Liver (tissue), 9 donors: Measurements from ENCODE around the gene ATG14. TPM values are rescaled to one million over a fixed set of nuclear protein-coding genes. Genes with fewer than 3 reads are reported as not detected.

Source experiments
- DNase-seq: peaks from one replicate; pipeline ENCODE4 v3.0.0-alpha.2; 2017; ENCODE audit warnings: low spot score
- H3K27ac ChIP-seq, 2 donors: one replicate each; pipeline ENCODE4 v1.7.0; 2013; ENCODE audit warnings: inconsistent platforms in 2 of 2, low read length in 2 of 2, control low read depth in 1 of 2, low read depth in 1 of 2, mild to moderate bottlenecking in 1 of 2
- H3K27me3 ChIP-seq, 4 donors: one replicate each; pipeline versions ENCODE4 v1.6.1 to v1.7.0; 2013; ENCODE audit warnings: low read length in 3 of 4, inconsistent platforms in 1 of 4, mild to moderate bottlenecking in 1 of 4, moderate library complexity in 1 of 4; ENCODE audit not compliant: control insufficient read depth in 4 of 4, insufficient read depth in 4 of 4
- H3K36me3 ChIP-seq, 4 donors: one replicate each; pipeline versions ENCODE4 v1.6.1 to v1.7.0; 2013; ENCODE audit warnings: low read length in 3 of 4, mild to moderate bottlenecking in 3 of 4, low read depth in 1 of 4, moderate library complexity in 1 of 4; ENCODE audit not compliant: control insufficient read depth in 4 of 4, insufficient read depth in 3 of 4
- H3K4me1 ChIP-seq, 4 donors: one replicate each; pipeline versions ENCODE4 v1.6.1 to v1.7.0; 2013; ENCODE audit warnings: low read length in 3 of 4, mild to moderate bottlenecking in 3 of 4, moderate library complexity in 1 of 4; ENCODE audit not compliant: control insufficient read depth in 4 of 4, insufficient read depth in 4 of 4
- H3K4me3 ChIP-seq, 3 donors: one replicate each; pipeline versions ENCODE4 v1.6.1 to v1.7.0; 2013; ENCODE audit warnings: low read length in 3 of 3, control low read depth in 1 of 3, low read depth in 1 of 3, mild to moderate bottlenecking in 1 of 3
- H3K9ac ChIP-seq, 2 donors: one replicate each; pipeline ENCODE4 v1.7.0; 2013; ENCODE audit warnings: low read length in 2 of 2, mild to moderate bottlenecking in 2 of 2, moderate library complexity in 2 of 2, control low read depth in 1 of 2, low read depth in 1 of 2
- H3K9me3 ChIP-seq, 4 donors: one replicate each; pipeline versions ENCODE4 v1.6.1 to v1.7.0; 2013; ENCODE audit warnings: low read length in 3 of 4; ENCODE audit not compliant: control insufficient read depth in 4 of 4
- ATF3 ChIP-seq: IDR thresholded peaks from 2 replicates; pipeline ENCODE4 v1.6.1; 2016; ENCODE audit warnings: antibody characterized with exemption
- CTCF ChIP-seq: fragments of 150-350 bp; IDR thresholded peaks from 2 replicates; pipeline ENCODE4 v1.5.1; 2017; ENCODE audit warnings: improper control_type of control experiment, low read depth, low read length; ENCODE audit not compliant: missing input control
- EGR1 ChIP-seq, 2 donors: IDR thresholded peaks; 2 replicates each; pipeline ENCODE4 v1.6.1; 2016 to 2018; ENCODE audit warnings: antibody characterized with exemption in 2 of 2, low read depth in 2 of 2
- FOXA1 ChIP-seq: IDR thresholded peaks from 2 replicates; pipeline ENCODE4 v1.6.1; 2016; ENCODE audit warnings: antibody characterized with exemption
- FOXA2 ChIP-seq: IDR thresholded peaks from 2 replicates; pipeline ENCODE4 v1.6.1; 2016; ENCODE audit warnings: antibody characterized with exemption
- GABPA ChIP-seq, 2 donors: IDR thresholded peaks in 1 of 2; conservative IDR thresholded peaks in 1 of 2; 2 replicates each; pipeline ENCODE4 v1.6.1; 2016; ENCODE audit warnings: antibody characterized with exemption in 2 of 2, mild to moderate bottlenecking in 1 of 2, moderate library complexity in 1 of 2
- HNF4A ChIP-seq, 2 donors: conservative IDR thresholded peaks; 2 replicates each; pipeline ENCODE4 v1.6.1; 2016; ENCODE audit warnings: antibody characterized with exemption in 2 of 2, mild to moderate bottlenecking in 2 of 2
- HNF4G ChIP-seq: IDR thresholded peaks from 2 replicates; pipeline ENCODE4 v1.6.1; 2016; ENCODE audit warnings: antibody characterized with exemption
- JUND ChIP-seq, 2 donors: IDR thresholded peaks; 2 replicates each; pipeline ENCODE4 v1.6.1; 2016; ENCODE audit warnings: antibody characterized with exemption in 2 of 2
- NR2F2 ChIP-seq: IDR thresholded peaks from 2 replicates; pipeline ENCODE4 v1.6.1; 2016; ENCODE audit warnings: antibody characterized with exemption
- RAD21 ChIP-seq, 2 donors: IDR thresholded peaks; 2 replicates each; pipeline ENCODE4 v1.6.1; 2016; ENCODE audit warnings: antibody characterized with exemption in 2 of 2, mild to moderate bottlenecking in 2 of 2
- REST ChIP-seq: IDR thresholded peaks from 2 replicates; pipeline ENCODE4 v1.6.1; 2016; ENCODE audit warnings: antibody characterized with exemption, mild to moderate bottlenecking
- RXRA ChIP-seq, 2 donors: IDR thresholded peaks; 2 replicates each; pipeline ENCODE4 v1.6.1; 2017 to 2018; ENCODE audit warnings: antibody characterized with exemption in 2 of 2, mild to moderate bottlenecking in 1 of 2
- SP1 ChIP-seq: IDR thresholded peaks from 2 replicates; pipeline ENCODE4 v1.6.1; 2018; ENCODE audit warnings: antibody characterized with exemption, mild to moderate bottlenecking
- TAF1 ChIP-seq: conservative IDR thresholded peaks from 2 replicates; pipeline ENCODE4 v1.6.1; 2016; ENCODE audit warnings: antibody characterized with exemption, mild to moderate bottlenecking
- YY1 ChIP-seq: IDR thresholded peaks from 2 replicates; pipeline ENCODE4 v1.6.1; 2016; ENCODE audit warnings: antibody characterized with exemption, mild to moderate bottlenecking
- WGBS: extraction: QIAGEN DNeasy Blood & Tissue Kit; methylation state at CpG from one replicate; pipeline ENCODE4 v1.1.7; 2013; 5-methylcytosine and 5-hydroxymethylcytosine counted together
- polyA plus RNA-seq, 2 donors: library from polyadenylated mRNA; stranded (reverse) in 1 of 2; unstranded in 1 of 2; fragments of 200-250 nt in 1 of 2; fragments of >200 nt in 1 of 2; fragmentation: Nextera tagmentation in 1 of 2; extraction: Ambion mirVana in 1 of 2; gene quantifications; one replicate each; pipeline versions ENCODE4 v1.2.1 to v1.2.3, GENCODE V29; 2013 to 2015
- total RNA-seq, 2 donors: library from RNA; depleted of rRNA; stranded (reverse); fragments of >200 nt; gene quantifications; one replicate each; pipeline ENCODE4 v1.2.3, GENCODE V29; 2014
- TF ChIP-seq, protein P1 (sequence below): IDR thresholded peaks from 2 replicates; pipeline ENCODE4 v1.6.1; 2016; ENCODE audit warnings: antibody characterized with exemption
- TF ChIP-seq, protein P2 (sequence below): IDR thresholded peaks from 2 replicates; pipeline ENCODE4 v1.6.1; 2016; ENCODE audit warnings: antibody characterized with exemption
- donor health status: healthy.
- donor health status: healthy.
- donor health status: healthy.
- donor health status: healthy.
- donor health status: healthy.

ATG14 gene
- total and polyA plus RNA-seq, 4 donors: 1.9 to 16.0 (median 4.4) TPM

GRCh38 chr14:55404173-55404854 lies 7.3 kb downstream of the ATG14 start (continued):
- no peak for TF ChIP-seq CTCF
- TF ChIP-seq YY1: no peak
- TF ChIP-seq NR2F2: no peak
- TF ChIP-seq FOXA1: no peak
- no peak for TF ChIP-seq GABPA (IDR thresholded peaks at IDR 0.05 in 1 of 2, conservative IDR thresholded peaks at IDR 0.05 in 1 of 2)
- no peak for TF ChIP-seq HNF4G
- no peak for TF ChIP-seq RAD21 (IDR thresholded peaks at IDR 0.05)
- TF ChIP-seq TAF1: no peak
- TF ChIP-seq, protein P1, sequence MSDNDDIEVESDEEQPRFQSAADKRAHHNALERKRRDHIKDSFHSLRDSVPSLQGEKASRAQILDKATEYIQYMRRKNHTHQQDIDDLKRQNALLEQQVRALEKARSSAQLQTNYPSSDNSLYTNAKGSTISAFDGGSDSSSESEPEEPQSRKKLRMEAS: no peak

- Histone ChIP-seq H3K4me3 (no peak overlapping the region), H3K27me3 (no peaks in the 10 kb centered on the region), H3K9me3 (no peaks in the 10 kb centered on the region), H3K9ac (no peak overlapping the region), H3K36me3 (peaks cover 0 to 2% (median 0%) of the 10 kb centered on the region in 4 donors), H3K4me1 (no peaks in the 10 kb centered on the region), H3K27ac (no peak overlapping the region)
- WGBS: 93% methylated on average over 6 of the region's 6 CpGs
- no peak for DNase-seq
- TF ChIP-seq JUND (IDR thresholded peaks at IDR 0.05) (no peak), CTCF (no peak), HNF4A (conservative IDR thresholded peaks at IDR 0.05) (no peak), FOXA2 (no peak), YY1 (no peak), HNF4G (no peak), EGR1 (IDR thresholded peaks at IDR 0.05; ENCODE audit: low read depth in 2 of 2) (no peak), ATF3 (no peak), RXRA (IDR thresholded peaks at IDR 0.05) (no peak), GABPA (IDR thresholded peaks at IDR 0.05 in 1 of 2, conservative IDR thresholded peaks at IDR 0.05 in 1 of 2) (no peak), NR2F2 (no peak), TAF1 (no peak), FOXA1 (no peak), RAD21 (IDR thresholded peaks at IDR 0.05) (no peak), REST (no peak), SP1 (no peak)
- TF ChIP-seq, protein P2, sequence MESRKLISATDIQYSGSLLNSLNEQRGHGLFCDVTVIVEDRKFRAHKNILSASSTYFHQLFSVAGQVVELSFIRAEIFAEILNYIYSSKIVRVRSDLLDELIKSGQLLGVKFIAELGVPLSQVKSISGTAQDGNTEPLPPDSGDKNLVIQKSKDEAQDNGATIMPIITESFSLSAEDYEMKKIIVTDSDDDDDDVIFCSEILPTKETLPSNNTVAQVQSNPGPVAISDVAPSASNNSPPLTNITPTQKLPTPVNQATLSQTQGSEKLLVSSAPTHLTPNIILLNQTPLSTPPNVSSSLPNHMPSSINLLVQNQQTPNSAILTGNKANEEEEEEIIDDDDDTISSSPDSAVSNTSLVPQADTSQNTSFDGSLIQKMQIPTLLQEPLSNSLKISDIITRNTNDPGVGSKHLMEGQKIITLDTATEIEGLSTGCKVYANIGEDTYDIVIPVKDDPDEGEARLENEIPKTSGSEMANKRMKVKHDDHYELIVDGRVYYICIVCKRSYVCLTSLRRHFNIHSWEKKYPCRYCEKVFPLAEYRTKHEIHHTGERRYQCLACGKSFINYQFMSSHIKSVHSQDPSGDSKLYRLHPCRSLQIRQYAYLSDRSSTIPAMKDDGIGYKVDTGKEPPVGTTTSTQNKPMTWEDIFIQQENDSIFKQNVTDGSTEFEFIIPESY: no peak
- TF ChIP-seq, protein P1: no peak
Measured at GRCh38 chr14:55401751-55402150, 9.9 kb downstream of the ATG14 start.
